HG02884 (cell line): Measurements from ENCODE around the gene TOMM40L.

Source experiments
- ATAC-seq: cut with Tn5 transposase; IDR thresholded peaks from one replicate; pipeline ENCODE4 v1.9.1; 2021; ENCODE audit warnings: mild to moderate bottlenecking, moderate library complexity; ENCODE audit not compliant: unreplicated experiment

Gene TOMM40L

DNA sequence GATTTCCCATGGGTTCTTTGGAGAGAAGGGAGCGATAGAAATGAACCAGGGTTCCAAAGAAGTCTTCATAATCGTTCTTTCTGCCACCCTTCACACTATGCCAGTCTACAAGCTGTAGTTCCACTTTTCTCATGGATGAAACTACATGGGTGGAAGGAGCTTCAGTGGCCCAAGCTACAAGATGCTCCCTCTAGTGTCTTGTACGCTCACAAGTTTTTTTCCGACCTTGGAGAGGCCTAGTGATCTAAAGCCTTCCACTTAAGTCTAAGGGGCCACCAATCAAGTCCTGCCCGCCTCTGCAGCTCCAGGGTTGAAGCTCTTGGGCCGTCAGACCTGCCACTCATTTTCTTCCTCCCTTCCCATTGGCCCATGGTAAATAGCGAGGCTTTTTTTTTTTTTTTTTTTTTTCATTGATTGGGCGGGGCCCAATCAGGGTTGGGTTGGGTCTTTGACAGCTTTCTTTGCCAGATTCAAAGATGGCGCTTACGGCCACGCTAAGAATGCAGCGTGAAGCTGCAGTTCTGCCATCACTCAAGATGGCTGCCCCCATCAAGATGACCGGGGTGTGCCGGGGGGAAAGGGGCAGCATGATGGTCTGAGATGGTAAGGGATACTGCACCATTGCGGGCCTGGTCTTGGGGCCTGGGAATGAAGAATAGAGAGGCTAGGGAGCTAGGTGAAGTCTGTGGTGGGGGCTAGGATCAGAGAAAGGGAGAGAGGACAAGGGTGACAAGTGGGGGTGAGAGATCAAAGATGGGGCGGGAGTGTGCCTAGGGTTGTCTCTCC, at the start of gene TOMM40L:
Gene TOMM40L, plus strand, starts transcription at position 527 of the 786 bp plus-strand sequence. CDS start 430 bp downstream, outside the sequence.
- ATAC-seq: peak; percentile 93

DNA sequence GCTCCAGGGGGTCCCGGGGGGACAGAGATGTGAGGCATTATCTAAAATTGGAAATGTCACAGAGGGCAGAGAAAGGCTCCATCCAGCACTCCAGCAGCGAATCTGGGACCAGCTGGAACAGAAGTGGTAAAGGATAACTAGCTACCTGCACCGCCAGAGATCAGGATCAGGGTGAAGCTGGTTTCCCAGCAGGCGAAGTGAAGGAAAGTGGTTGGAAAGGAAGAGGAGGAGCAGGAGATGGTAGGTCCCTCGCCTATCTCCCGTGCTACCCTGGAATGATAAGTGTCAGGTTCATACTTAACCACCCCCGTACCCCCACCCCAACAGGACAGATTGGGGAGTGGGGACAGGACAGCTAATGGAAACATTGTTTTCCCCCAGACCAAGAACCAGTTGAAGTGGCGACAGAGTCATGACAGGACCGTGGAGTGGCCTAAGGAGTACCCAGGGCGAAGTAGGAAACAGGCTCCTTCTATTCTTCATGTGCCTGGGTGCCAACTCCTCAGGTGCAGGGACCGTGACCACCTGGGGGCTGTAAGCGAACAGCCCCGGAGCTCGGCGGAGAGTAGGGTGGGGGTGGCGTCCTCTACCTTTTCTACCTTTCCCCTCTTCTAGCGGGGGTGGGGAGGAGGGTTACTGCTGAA, 49.3 kb upstream of the TOMM40L start:
- ATAC-seq: no peak

- ATAC-seq: peak; percentile 76
These were observed 48.5 kb upstream of the TOMM40L start, which contains the start of gene B4GALT3 for GRCh38 chr1:161177112-161177935. B4GALT3 (minus strand) TSS chr1:161177507; CDS start chr1:161176060, 1,447 bp downstream.

GRCh38 chr1:161177936-161178244, 48.0 kb upstream of the TOMM40L start:
- no peak for ATAC-seq

- no peak for ATAC-seq
These were observed 46.2 kb upstream of the TOMM40L start for GRCh38 chr1:161179698-161180097.

- ATAC-seq: no peak
These were observed 45.2 kb upstream of the TOMM40L start for GRCh38 chr1:161180639-161181038.

DNA sequence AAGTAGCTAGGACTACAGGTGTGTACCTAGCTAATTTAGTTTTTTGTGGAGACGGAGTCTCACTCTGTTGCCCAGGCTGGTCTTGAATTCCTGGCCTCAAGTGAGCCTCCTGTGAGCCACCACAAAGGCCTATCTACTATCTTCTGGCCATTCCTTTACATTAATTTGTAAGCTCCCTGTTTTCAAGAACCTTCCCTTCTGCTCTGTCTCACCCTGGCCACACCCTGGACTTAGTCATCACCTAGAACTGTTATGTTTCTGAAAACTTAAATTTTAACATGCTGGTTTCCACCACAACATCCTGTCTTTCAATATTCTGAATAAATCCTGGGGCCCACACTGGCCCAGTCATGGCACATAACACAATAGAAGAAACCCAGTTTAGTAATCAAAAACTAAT, 43.6 kb upstream of the TOMM40L start:
- ATAC-seq: no peak

DNA sequence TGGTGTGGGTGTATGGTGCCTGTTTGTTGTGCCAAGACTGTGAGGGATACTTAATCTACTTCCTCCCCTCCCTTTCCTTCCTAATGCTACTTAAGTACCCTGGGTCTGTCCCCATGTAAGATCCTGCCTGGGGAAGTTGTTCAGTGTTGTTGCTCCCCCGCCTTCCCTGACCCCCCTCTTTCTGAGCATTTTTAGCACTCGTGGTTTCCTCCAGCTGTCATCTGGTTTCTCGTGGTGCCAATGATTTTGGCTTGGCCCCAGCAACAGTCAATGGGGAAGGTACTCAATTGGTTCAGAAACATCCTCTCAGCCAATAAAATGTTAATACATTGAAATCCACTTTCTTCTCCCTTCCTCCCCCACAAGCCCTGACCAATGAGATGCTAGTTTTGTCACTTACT, 40.6 kb upstream of the TOMM40L start:
- peak; percentile 68 for ATAC-seq

DNA sequence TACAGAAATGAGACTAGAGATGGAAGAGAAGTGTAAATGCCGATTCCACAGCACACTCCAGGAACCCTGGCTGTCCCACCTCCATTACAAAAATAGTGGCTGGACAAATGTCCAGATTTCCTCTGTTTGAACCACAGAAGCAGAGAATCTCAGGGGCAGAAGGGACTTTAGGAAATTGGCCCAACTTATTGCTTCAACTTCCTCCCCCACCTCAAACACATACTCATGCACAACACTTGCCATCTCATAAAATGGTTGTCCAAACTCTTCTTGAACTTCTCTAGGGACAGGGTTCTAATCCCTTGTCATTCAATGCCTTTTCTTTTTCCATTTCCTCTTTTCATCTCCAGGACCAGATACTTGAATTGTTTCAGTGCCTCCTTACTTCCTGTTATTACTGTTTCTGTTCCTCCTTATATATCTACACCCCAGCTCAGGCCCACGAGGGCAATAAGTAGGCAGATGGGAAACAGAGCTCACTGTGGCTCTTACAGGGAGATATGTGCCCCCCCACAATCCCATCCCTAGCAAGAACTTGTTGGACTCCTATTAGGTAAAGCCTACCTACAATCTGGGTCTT, 40.0 kb upstream of the TOMM40L start:
- no peak for ATAC-seq

DNA sequence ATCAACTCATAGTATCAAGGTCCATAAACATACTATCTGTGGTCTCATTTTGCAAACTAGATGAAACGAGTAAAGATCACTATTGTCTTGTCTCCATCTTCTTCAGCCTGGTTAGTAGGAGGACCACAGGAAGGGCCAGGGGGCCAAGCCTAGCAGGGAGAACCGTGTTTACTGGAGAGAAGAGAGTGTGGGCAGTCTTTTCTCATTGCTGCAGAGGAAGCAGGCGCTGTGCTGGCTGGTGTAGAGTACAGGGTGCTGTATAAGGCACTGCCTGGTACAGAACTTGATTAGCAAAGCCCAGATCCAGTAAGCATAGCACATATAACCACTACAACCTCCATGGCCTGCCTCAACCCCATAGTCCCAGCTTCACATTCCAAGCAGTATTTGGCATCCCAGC, 38.5 kb upstream of the TOMM40L start:
- no peak for ATAC-seq

DNA sequence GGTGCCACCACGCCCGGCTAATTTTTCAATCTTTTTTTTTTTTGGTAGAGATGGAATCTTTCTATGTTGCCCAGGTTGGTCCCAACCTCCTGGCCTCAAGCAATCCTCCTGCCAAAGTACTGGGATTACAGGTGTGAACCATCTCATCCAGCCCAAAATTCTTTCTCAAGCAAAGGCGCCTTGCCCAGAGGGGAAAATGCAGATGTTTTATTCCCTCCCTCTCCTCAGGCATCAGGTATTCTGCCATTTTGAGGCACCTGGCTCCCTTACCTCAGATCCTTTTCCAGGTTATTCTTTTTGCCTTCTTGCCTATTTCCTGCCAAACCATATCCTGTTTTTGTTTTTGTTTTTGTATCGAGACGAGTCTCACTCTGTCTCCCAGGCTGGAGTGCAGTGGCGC, 37.5 kb upstream of the TOMM40L start:
- no peak for ATAC-seq

DNA sequence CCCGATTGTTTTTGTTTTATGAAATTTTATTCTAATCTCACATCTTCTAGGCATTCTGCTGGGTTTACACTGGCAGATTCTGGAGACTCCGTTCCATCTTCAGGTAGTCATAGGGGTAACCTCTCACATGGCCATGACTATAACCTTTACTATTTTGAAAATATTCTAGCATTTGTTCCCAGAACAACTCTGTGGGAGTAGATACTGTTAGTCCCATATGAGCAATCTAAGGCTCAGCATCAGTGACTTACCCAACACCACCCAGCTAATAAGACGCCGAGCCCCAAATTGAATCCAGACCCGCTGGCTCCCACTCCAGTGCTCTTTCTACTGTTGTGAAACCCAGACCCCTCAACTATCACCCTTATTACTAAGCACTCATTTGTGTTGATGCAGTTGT, 36.8 kb upstream of the TOMM40L start:
- ATAC-seq: no peak

GRCh38 chr1:161190962-161191521, 34.8 kb upstream of the TOMM40L start:
- no peak for ATAC-seq

GRCh38 chr1:161191971-161192370, 33.9 kb upstream of the TOMM40L start:
- no peak for ATAC-seq

- ATAC-seq: peak; percentile 63
These were observed 33.1 kb upstream of the TOMM40L start for GRCh38 chr1:161192476-161193465.

DNA sequence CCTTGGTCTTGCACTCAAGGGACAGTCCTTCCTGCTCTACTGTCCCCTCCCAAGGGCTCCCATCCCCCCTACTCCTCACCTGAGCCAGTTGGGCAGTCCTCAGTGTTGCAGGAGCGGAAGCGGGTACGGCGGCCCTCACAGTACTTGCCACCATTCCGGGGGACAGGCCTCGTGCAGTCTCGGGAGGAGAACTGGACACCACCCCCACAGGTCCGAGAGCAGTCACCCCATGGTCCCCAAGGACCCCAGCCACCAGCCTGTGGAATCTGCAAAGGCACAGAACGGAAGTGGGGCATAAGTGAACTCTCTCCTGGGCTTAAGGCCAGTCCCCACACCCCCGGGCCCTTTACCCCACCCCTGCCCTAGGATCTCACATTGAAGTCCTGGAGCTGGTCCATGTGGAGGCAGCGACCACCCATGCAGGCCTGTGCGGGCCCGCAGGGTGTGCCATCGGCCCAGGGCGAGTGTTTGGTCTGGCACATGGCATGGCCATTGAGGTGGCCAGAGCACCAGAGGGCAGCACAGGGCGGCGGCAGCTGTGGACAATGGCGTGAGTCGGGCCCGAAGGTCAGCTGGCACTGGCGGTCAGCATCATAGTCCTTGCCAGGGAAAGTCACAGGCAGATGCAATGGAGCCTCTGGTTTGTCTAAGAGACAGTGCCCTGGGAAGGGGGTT, 32.2 kb upstream of the TOMM40L start:
- no peak for ATAC-seq

DNA sequence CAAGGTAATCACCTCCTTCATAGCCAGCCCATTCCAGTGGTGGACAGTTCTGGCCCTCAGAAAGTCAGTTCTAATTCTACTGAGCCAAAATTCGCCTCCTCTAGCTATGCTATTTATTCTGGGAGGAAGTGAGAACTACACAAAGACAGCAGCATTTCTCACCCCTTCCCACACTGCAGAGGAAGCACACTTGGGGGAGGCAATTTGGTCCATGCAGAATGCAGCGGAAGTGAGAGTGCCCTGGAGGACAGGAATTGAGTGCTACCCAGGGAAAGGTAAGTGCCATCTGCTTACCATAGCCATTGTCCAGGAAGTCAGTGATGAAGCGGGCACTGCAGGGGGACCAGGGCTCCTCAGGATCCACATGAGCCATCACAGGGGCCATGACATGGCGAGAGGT, 30.7 kb upstream of the TOMM40L start:
- ATAC-seq: no peak

- ATAC-seq: no peak
These were observed 29.7 kb upstream of the TOMM40L start for GRCh38 chr1:161196111-161196510.
